Fibroblast of lung (primary cell): ENCODE measurements around the gene TNFRSF18.

Experiments
- EZH2 ChIP-seq: IDR thresholded peaks from 2 replicates; pipeline ENCODE4 v1.5.1; 2012; ENCODE audit warnings: low read length, control low read depth, mild to moderate bottlenecking; ENCODE audit errors: missing control alignments
- TF ChIP-seq, protein P1 (sequence below), 2 donors: IDR thresholded peaks in 1 of 2; conservative IDR thresholded peaks in 1 of 2; 1 replicate in 1 of 2; 2 replicates in 1 of 2; pipeline ENCODE4 v1.5.1; 2011 to 2012; ENCODE audit warnings: low read length in 2 of 2, control low read depth in 1 of 2, inconsistent platforms in 1 of 2, low read depth in 1 of 2, mild to moderate bottlenecking in 1 of 2

DNA sequence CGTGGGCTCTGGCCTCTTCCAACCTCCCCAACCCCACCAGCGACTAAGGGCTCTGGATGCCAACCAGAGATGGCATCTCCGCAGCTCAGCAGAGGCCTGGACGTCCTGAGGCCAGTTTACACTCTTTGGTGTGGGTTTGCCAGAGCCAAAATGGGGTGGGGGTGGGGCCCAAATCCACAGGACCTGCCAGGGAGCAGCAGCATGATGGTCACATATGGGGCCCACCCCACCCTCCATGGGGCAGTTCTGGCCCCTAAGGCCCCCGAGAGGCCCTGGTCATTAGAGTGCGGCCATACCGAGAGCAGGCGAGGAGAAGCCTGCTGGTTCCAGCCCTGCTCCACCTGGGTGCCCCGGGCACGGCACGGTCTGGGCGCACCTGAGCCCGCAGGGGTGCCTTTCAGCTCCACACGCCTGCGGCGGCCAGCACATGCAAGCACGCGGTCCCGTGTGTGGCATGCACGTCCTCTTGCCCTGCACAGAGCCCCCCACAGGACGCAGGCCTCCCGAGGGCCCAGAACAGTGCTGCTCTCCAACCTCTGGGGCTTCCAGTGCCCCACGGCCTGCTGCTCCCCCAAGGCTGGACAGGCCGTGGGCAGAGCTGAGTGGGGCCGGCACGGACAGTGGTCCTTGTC lies 35.3 kb upstream of the TNFRSF18 start:
- no peak for TF ChIP-seq EZH2
- TF ChIP-seq, protein P1, sequence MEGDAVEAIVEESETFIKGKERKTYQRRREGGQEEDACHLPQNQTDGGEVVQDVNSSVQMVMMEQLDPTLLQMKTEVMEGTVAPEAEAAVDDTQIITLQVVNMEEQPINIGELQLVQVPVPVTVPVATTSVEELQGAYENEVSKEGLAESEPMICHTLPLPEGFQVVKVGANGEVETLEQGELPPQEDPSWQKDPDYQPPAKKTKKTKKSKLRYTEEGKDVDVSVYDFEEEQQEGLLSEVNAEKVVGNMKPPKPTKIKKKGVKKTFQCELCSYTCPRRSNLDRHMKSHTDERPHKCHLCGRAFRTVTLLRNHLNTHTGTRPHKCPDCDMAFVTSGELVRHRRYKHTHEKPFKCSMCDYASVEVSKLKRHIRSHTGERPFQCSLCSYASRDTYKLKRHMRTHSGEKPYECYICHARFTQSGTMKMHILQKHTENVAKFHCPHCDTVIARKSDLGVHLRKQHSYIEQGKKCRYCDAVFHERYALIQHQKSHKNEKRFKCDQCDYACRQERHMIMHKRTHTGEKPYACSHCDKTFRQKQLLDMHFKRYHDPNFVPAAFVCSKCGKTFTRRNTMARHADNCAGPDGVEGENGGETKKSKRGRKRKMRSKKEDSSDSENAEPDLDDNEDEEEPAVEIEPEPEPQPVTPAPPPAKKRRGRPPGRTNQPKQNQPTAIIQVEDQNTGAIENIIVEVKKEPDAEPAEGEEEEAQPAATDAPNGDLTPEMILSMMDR (conservative IDR thresholded peaks at IDR 0.05 in 1 of 2, IDR thresholded peaks at IDR 0.05 in 1 of 2; ENCODE audit: low read depth in 1 of 2, low read length in 2 of 2), result no peak
